ENCODE data around the gene CTBP1.
"Not testable (repeated sequence)": the region's sequence is repeated elsewhere in the genome, so short reads cannot be mapped to it uniquely, and the experiment has no call there.

CTBP1 gene

GRCh38 chr4:1237981-1238675 lies 10.8 kb downstream of the CTBP1 start:
- Histone ChIP-seq H3K27me3 (ENCODE audit: insufficient read depth, poor library complexity, severe bottlenecking) (no peaks in the 10 kb centered on the region), H3K4me3 (replicated peaks; ENCODE audit: insufficient read depth, low read length) (no peak overlapping the region), H3K27ac (replicated peaks) (no peak overlapping the region)
- DNase-seq (ENCODE audit: low read depth in 1 of 2, low spot score in 1 of 2) = no peak
- TF ChIP-seq GABPA (IDR thresholded peaks at IDR 0.05; ENCODE audit: low read depth) = no peak
- TF ChIP-seq POLR2AphosphoS5 (IDR thresholded peaks at IDR 0.05; ENCODE audit: low read depth) = no peak; the same call in 1 of the 2 replicates
- TF ChIP-seq SPI1 (IDR thresholded peaks at IDR 0.05; ENCODE audit: borderline replicate concordance, low read depth) = no peak
- no peak for TF ChIP-seq CTCF (IDR thresholded peaks at IDR 0.05; ENCODE audit: insufficient read depth, low read length)
- no peak for TF ChIP-seq REST (IDR thresholded peaks at IDR 0.05; ENCODE audit: insufficient replicate concordance, low read depth)

- not testable (repeated sequence) for H3K4me3 ChIP-seq (replicated peaks; ENCODE audit: insufficient read depth, low read length); H3K27me3 ChIP-seq (ENCODE audit: insufficient read depth, poor library complexity, severe bottlenecking); DNase-seq (ENCODE audit: low read depth in 1 of 2, low spot score in 1 of 2); H3K27ac ChIP-seq (replicated peaks)
These were observed 11.7 kb downstream of the CTBP1 start for GRCh38 chr4:1237261-1237660.

- H3K27me3 ChIP-seq (ENCODE audit: insufficient read depth, poor library complexity, severe bottlenecking); H3K27ac ChIP-seq (replicated peaks); DNase-seq (ENCODE audit: low read depth in 1 of 2, low spot score in 1 of 2); H3K4me3 ChIP-seq (replicated peaks; ENCODE audit: insufficient read depth, low read length): not testable (repeated sequence)
These were observed 12.1 kb downstream of the CTBP1 start for GRCh38 chr4:1236836-1237235.

GRCh38 chr4:1236103-1236641 lies 12.8 kb downstream of the CTBP1 start:
- TF ChIP-seq GABPA (IDR thresholded peaks at IDR 0.05; ENCODE audit: low read depth) (no peak), SPI1 (IDR thresholded peaks at IDR 0.05; ENCODE audit: borderline replicate concordance, low read depth) (no peak), CTCF (IDR thresholded peaks at IDR 0.05; ENCODE audit: insufficient read depth, low read length) (no peak), REST (IDR thresholded peaks at IDR 0.05; ENCODE audit: insufficient replicate concordance, low read depth) (no peak), POLR2AphosphoS5 (IDR thresholded peaks at IDR 0.05; ENCODE audit: low read depth) (no peak)
- no peak for DNase-seq (ENCODE audit: low read depth in 1 of 2, low spot score in 1 of 2)
- H3K27ac ChIP-seq (replicated peaks) = no peak overlapping the region
- no peaks in the 10 kb centered on the region for H3K27me3 ChIP-seq (ENCODE audit: insufficient read depth, poor library complexity, severe bottlenecking)
- H3K4me3 ChIP-seq (replicated peaks; ENCODE audit: insufficient read depth, low read length) = no peak overlapping the region
